HUES6 (cell line): ENCODE data around the gene DNMT3A.
A peak's percentile ranks its signal among the peaks of the same experiment; 100 is the strongest.
"Not testable (repeated sequence)": the region's sequence is repeated elsewhere in the genome, so short reads cannot be mapped to it uniquely, and the experiment has no call there.

ENCODE experiments used
- H3K27ac ChIP-seq: 2 replicates; pipeline ENCODE4 v1.7.0; 2013; ENCODE audit warnings: low read depth, mild to moderate bottlenecking, low read length, inconsistent platforms
- H3K27me3 ChIP-seq: 2 replicates; pipeline ENCODE4 v1.6.1; 2013; ENCODE audit warnings: low read length; ENCODE audit not compliant: control insufficient read depth, insufficient read depth
- H3K36me3 ChIP-seq: 2 replicates; pipeline ENCODE4 v1.6.1; 2013; ENCODE audit warnings: low read length; ENCODE audit not compliant: control insufficient read depth, insufficient read depth
- H3K4me1 ChIP-seq: 2 replicates; pipeline ENCODE4 v1.6.1; 2013; ENCODE audit warnings: low read length; ENCODE audit not compliant: control insufficient read depth, insufficient read depth
- H3K4me3 ChIP-seq: 2 replicates; pipeline ENCODE4 v1.5.1; 2013; ENCODE audit warnings: low read depth, low read length
- H3K9ac ChIP-seq: one replicate; pipeline ENCODE4 v1.6.1; 2013; ENCODE audit warnings: mild to moderate bottlenecking, low read length
- H3K9me3 ChIP-seq: 2 replicates; pipeline ENCODE4 v1.6.1; 2013; ENCODE audit warnings: low read depth, low read length; ENCODE audit not compliant: control insufficient read depth, insufficient read depth

Gene DNMT3A

DNA sequence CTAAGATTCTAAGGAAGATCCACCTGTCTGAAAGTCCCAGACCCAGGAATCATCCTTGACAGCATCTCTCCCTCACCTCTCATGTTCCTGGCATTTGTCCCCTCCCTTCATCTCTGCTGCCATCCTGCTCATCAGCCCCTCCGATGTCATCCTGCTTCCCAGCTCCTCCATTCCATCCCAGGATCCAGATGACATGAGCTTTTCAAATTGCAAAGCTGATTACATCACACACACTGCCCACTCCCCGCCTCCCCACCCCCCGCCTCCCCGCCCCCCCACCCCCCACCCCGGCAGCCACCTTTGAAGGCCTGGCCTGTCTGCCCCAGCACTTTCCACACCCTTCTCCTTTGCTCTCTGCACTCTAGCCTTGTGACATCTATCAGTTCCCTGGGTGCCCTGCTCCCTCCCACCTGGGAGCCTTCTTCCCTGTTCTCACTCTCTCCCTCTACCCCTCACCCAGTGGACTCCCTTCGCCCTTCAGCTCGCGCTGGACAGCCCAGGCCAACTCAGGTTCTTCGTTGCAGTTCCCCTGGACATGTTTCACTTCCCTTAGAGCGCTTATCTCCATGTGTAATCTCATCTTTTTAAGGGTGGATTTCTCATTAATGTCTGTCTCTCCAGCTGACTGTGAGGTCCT is 61.6 kb downstream of the DNMT3A start:
- H3K36me3 ChIP-seq: no peaks in the 10 kb centered on the region
- H3K4me1 ChIP-seq: peaks cover 37% of the 10 kb centered on the region
- H3K4me3 ChIP-seq: no peak overlapping the region
- H3K27ac ChIP-seq: no peak overlapping the region
- H3K9ac ChIP-seq: no peak overlapping the region
- no peaks in the 10 kb centered on the region for H3K27me3 ChIP-seq
- H3K9me3 ChIP-seq: no peaks in the 10 kb centered on the region

DNA sequence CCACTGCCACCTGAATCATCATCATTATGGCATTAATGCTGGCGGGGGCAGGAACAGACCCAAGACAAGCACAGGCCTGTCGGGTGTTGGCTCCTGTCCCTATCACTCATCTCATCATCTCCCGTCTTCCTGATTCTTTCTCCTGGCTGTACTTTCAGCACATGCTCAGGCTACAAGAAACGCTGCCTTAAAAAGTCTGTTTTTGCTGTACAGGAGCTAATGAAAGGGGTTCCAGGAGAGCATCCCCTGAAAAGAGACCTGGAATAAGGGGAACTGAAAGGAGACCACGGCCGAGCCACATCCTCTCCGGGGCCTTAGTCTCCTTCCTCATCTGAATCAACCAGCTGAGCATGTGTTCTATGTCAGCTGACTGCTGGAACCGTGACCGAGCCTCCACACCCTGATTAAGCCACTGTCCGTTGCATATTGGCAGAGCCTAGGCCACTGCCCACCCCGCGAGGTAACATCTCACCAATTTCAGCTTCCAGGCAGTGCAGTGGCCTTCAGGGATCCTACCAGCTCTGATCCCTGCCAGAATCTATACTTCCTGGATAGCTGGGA is 62.6 kb downstream of the DNMT3A start:
- Histone ChIP-seq H3K27me3 (no peaks in the 10 kb centered on the region), H3K9ac (no peak overlapping the region), H3K27ac (no peak overlapping the region), H3K4me3 (no peak overlapping the region), H3K9me3 (no peaks in the 10 kb centered on the region), H3K36me3 (no peaks in the 10 kb centered on the region), H3K4me1 (peaks cover 35% of the 10 kb centered on the region)

DNA sequence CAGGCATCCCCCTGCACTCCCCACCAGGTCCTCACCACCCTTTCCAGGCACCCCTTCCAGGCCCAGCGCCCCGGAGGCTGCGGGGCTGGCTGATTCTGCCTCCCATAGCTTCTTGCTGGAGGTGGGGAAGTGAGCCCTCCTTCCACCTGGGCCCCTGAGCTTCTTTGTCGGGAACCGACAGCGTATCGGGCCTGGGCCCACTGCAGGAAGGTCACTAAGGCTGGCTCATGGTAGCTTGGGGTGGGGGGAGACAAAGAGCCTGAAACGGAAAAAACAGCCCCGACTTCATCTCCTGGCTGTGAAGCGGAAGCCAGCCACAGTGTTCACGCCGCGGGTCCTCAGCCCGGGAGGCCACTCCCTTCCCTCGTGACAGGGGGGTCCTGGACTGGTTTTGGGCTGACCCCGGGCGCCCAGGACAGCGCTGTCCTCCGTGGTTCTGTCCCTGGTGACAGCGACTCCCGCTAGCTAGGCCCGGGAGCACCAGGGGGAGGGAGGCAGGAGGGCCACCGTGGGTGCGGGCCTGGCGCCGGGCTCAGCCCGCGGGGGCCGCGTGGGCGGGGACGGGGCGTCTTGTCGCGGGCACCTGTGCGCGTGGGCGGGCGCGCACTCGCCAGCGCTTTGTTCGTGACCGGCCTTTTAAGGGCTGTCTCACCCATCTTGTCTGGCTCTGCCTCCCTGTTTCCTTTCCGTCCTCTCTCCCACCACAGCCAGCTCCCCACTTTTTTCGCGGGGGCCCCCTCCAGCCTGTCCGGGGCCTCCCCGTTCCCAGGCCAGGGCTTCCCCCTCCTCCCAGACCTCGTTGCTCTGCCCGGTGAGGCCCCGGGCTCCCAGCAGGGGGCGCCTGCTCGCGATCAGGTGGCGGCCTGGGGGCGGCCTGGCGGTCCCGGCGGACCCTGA is 64.9 kb downstream of the DNMT3A start:
- Histone ChIP-seq H3K9ac (peak overlapping the region; percentile 7), H3K36me3 (no peaks in the 10 kb centered on the region), H3K4me1 (peaks cover 36% of the 10 kb centered on the region), H3K4me3 (peak overlapping the region; percentile 41), H3K9me3 (no peaks in the 10 kb centered on the region), H3K27me3 (no peaks in the 10 kb centered on the region), H3K27ac (peak overlapping the region; percentile 1; the same call in 1 of the 2 replicates)

DNA sequence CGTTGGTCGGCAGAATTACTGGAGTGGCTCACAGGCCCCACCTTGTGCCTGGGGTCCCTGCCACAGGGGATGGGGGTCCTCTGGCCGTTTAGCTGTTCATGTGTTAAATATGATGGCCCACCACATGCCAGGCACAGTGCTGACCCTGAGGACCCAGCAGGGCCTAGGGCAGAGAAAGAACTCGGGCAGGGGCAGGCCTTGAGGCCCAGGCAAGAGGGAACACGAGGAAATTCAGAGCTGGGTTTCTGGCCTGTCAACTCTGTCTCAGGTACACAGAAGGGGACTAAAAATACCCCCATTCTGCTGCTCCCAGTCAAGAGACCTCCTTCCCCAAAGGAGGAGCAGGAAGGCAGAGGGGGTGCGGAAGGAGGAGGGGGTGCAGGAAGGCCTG is 66.2 kb downstream of the DNMT3A start:
- Histone ChIP-seq H3K9me3 (no peaks in the 10 kb centered on the region), H3K4me3 (no peak overlapping the region), H3K27me3 (no peaks in the 10 kb centered on the region), H3K9ac (no peak overlapping the region), H3K4me1 (peaks cover 34% of the 10 kb centered on the region), H3K36me3 (no peaks in the 10 kb centered on the region), H3K27ac (no peak overlapping the region)

DNA sequence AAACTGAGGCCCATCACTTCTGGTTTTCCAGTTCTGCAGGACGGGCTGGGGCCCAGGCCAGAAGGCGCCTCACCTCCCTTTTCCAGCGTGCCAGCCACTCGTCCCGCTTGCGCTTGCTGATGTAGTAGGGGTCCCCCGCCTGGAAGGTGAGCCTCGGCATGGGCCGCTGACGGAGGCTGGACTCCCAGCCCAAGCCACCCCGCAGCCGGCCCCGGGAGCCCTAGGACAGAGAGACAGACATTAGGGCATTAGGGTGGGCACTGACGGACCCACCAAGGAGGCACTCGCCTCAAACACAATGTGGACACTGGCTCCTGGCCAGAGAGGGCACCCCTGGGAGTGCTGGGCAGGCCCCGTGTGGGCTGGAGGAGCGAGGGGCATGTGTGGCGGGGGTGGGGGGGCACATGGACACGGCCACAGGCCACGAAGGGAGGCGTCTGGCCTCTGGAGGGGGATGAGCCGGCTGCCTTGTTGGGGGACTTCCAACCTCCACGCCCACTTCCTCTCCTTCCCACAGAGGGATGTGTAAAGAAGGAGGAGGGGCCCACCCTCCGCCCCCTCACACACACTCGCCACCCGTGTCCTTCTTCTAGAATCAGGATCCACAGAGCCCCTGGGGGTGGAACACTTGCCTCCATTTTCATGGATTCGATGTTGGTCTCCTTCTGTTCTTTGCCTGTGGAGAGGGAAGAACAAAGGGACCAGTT is 66.7 kb downstream of the DNMT3A start:
- Histone ChIP-seq H3K4me1 (peaks cover 36% of the 10 kb centered on the region), H3K9me3 (no peaks in the 10 kb centered on the region), H3K27me3 (no peaks in the 10 kb centered on the region), H3K27ac (no peak overlapping the region), H3K9ac (no peak overlapping the region), H3K4me3 (no peak overlapping the region), H3K36me3 (no peaks in the 10 kb centered on the region)

DNA sequence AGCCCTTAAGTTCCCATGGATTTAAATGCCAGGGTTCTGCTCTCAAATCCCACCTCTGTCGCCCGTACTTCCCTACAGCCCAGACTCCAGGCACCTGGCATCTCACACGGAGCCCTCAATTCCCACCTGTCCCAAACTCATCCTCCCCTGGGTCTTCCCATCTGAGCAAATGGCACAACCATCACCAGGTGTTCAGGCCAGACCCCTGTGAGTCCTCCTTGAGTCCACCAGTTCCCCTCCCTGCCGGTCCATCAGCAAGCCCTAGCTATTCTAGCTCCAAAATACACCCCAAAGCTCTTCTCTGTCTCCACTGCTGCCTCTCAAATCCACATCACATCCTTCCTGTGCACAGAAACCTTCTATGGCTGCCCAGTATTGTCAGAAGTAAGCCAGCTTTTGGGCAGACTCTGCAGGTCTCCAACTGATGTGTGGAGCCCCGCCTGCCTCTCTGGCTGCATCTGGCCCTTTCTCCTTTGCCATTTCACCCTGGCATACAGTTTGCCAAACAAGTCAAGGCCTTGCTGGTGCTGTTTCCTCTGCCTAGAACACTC is 67.7 kb downstream of the DNMT3A start:
- Histone ChIP-seq H3K9ac (no peak overlapping the region), H3K27me3 (no peaks in the 10 kb centered on the region), H3K4me1 (peaks cover 44% of the 10 kb centered on the region), H3K36me3 (no peaks in the 10 kb centered on the region), H3K9me3 (no peaks in the 10 kb centered on the region), H3K27ac (no peak overlapping the region), H3K4me3 (no peak overlapping the region)

DNA sequence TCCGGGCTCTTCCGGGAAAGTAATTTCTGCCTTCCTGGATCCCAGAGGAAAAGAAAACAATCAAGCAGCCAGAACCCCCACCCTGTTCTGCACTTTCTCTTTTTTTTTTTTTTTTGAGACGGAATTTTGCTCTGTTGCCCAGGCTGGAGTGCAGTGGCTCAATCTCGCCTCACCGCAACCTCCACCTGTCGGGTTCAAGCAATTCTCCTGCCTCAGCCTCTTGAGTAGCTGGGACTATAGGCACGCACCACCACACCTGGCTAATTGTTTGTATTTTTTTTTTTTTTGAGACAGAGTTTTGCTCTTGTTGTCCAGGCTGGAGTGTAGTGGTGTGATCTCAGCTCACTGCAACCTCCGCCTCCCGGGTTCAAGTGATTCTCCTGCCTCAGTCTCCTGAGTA is 69.0 kb downstream of the DNMT3A start:
- not testable (repeated sequence) for H3K9me3 ChIP-seq, H3K27me3 ChIP-seq, H3K4me3 ChIP-seq, H3K27ac ChIP-seq, H3K36me3 ChIP-seq, H3K9ac ChIP-seq
- peaks cover 33% of the 10 kb centered on the region for H3K4me1 ChIP-seq

DNA sequence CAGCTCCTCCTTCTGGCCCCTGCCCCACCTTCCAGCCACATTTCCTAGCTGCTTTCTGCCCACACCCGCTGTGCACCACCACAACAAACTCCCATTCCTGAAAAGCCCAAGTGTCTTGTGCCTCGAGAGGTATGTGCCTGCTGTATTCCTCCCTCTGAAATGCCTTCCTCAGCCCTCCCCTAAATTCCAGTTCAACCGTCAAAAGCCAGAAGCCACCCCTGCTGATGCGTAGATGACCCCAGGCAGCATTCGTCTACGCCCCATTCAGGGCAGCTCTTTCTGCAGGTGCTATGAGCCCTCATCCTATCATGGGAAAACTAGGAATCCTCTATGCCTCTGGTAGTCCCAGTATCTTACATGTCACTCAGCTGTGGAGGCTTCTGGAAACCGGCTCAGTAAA is 71.7 kb downstream of the DNMT3A start:
- Histone ChIP-seq H3K36me3 (no peaks in the 10 kb centered on the region), H3K9ac (no peak overlapping the region), H3K4me1 (peaks cover 25% of the 10 kb centered on the region), H3K4me3 (no peak overlapping the region), H3K9me3 (no peaks in the 10 kb centered on the region), H3K27me3 (no peaks in the 10 kb centered on the region), H3K27ac (no peak overlapping the region)

DNA sequence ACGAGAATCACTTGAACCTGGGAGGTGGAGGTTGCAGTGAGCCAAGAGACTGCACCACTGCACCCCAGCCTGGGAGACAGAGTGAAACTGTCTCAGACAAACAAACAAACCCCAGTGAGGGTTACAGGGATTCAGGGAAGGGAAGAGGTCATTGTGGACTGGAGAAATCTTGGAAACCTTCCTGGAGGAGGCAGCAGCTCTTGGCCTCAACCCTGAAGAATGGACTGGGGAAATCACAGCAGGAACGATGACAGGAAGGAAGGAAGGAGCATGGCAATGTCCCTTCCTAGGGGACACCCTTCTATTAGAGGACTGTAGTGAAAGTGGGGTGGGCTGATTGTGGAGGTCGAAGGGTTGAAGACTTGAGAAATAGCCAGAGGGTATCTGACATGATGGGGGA is 72.5 kb downstream of the DNMT3A start:
- Histone ChIP-seq H3K9me3 (no peaks in the 10 kb centered on the region), H3K36me3 (no peaks in the 10 kb centered on the region), H3K9ac (no peak overlapping the region), H3K27ac (no peak overlapping the region), H3K27me3 (no peaks in the 10 kb centered on the region), H3K4me1 (peaks cover 30% of the 10 kb centered on the region), H3K4me3 (no peak overlapping the region)

DNA sequence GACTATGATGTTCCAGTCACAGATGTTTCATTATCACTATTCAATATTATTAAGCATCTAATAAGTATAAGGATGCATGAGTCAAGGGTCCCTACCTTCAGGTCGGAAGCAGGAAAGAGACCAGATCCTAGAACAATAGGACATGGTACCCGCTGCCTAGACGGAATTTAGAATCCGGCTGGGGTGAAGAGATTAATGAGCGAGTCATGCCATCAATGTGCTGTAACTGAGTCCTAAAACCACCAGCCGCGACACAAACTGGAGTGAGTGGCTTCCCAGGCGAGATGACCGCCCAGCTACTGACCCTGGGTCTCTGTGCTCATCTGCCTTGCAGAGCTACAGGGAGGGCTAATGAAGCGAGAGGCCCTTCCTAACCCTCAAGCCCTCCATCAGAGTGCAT is 73.6 kb downstream of the DNMT3A start:
- Histone ChIP-seq H3K27ac (no peak overlapping the region), H3K4me3 (no peak overlapping the region), H3K9ac (no peak overlapping the region), H3K27me3 (no peaks in the 10 kb centered on the region), H3K4me1 (peaks cover 34% of the 10 kb centered on the region), H3K9me3 (no peaks in the 10 kb centered on the region), H3K36me3 (no peaks in the 10 kb centered on the region)
